Esophagus squamous epithelium (tissue), 5 donors: ENCODE data around the gene PDS5B. TPM values are rescaled to one million over a fixed set of nuclear protein-coding genes. Genes with fewer than 3 reads are reported as not detected.

ENCODE experiments used
- DNase-seq: peaks from one replicate; lab custom pipeline; 2025; lab: John Stamatoyannopoulos, UW
- H3K27ac ChIP-seq, 4 donors: fragments of 200-600 bp; sonication (generic); one replicate each; pipeline ENCODE4 v1.5.1; 2016 to 2019; ENCODE audit warnings: mild to moderate bottlenecking in 1 of 4
- H3K27me3 ChIP-seq, 4 donors: fragments of 200-600 bp; sonication (generic); 1 replicate in 3 of 4; 2 replicates in 1 of 4; pipeline versions ENCODE4 v1.5.1 to v1.6.0; 2017 to 2021; ENCODE audit warnings: antibody characterized with exemption in 1 of 4
- H3K36me3 ChIP-seq, 3 donors: fragments of 200-600 bp; sonication (generic); one replicate each; pipeline ENCODE4 v1.5.1; 2016 to 2019
- H3K4me1 ChIP-seq, 3 donors: fragments of 200-600 bp; sonication (generic); one replicate each; pipeline ENCODE4 v1.5.1; 2017 to 2019
- H3K4me3 ChIP-seq, 4 donors: fragments of 200-600 bp; sonication (generic); 1 replicate in 3 of 4; 2 replicates in 1 of 4; pipeline ENCODE4 v1.5.1; 2016 to 2019; ENCODE audit warnings: mild to moderate bottlenecking in 2 of 4, moderate library complexity in 1 of 4
- H3K9me3 ChIP-seq, 3 donors: fragments of 200-600 bp; sonication (generic); one replicate each; pipeline ENCODE4 v1.5.1; 2016 to 2019
- CTCF ChIP-seq, 6 experiments: fragments of 450-650 bp in 4 of 6; fragments of 200-600 bp in 2 of 6; sonication (generic) in 2 of 6; IDR thresholded peaks; one replicate each; pipeline ENCODE4 v1.5.1; 2016 to 2019; ENCODE audit warnings: antibody characterized with exemption in 6 of 6, mild to moderate bottlenecking in 4 of 6, moderate library complexity in 4 of 6
- POLR2A ChIP-seq, 4 donors: fragments of 450-650 bp; IDR thresholded peaks; one replicate each; pipeline ENCODE4 v1.6.1; 2017; ENCODE audit warnings: antibody characterized with exemption in 4 of 4, mild to moderate bottlenecking in 4 of 4, moderate library complexity in 3 of 4
- WGBS, 2 donors: methylation state at CpG; one replicate each; pipeline ENCODE4 v1.1.5; 2018; 5-methylcytosine and 5-hydroxymethylcytosine counted together
- intact Hi-C: fragments of 100-400 bp; cut with DNase I; formaldehyde crosslinking; loops from one replicate; pipeline ENCODE4 v1.15.0; 2022
- total RNA-seq, 4 donors: library from RNA; depleted of rRNA; stranded (reverse); fragments of >200 nt; gene quantifications; one replicate each; pipeline ENCODE4 v1.1.0, GENCODE V29; 2016
- donor health status: DM: yes; HTN: yes; CAD: no.

The PDS5B gene
- total RNA-seq, 4 donors from 2014 or later, result 8.9 to 23.5 (median 15.1) TPM

GRCh38 chr13:32682130-32682529 lies 95.9 kb downstream of the PDS5B start:
- TF ChIP-seq CTCF (IDR thresholded peaks at IDR 0.05) (no peak), POLR2A (IDR thresholded peaks at IDR 0.05) (no peak)
- Histone ChIP-seq H3K4me1 (no peaks in the 10 kb centered on the region), H3K27me3 (no peaks in the 10 kb centered on the region), H3K27ac (no peak overlapping the region), H3K4me3 (no peak overlapping the region), H3K36me3 (peaks cover 0 to 81% (median 0%) of the 10 kb centered on the region in 3 donors), H3K9me3 (no peaks in the 10 kb centered on the region)
- intact Hi-C loops, result no loop called here
- WGBS, 2 donors, result 91 to 95% methylated on average over 1 of the region's 1 CpG
- DNase-seq, result no peak

GRCh38 chr13:32682740-32683139 lies 96.5 kb downstream of the PDS5B start:
- Histone ChIP-seq H3K36me3 (peaks cover 0 to 80% (median 0%) of the 10 kb centered on the region in 3 donors), H3K27me3 (no peaks in the 10 kb centered on the region), H3K4me1 (no peaks in the 10 kb centered on the region), H3K4me3 (no peak overlapping the region), H3K9me3 (no peaks in the 10 kb centered on the region), H3K27ac (no peak overlapping the region)
- intact Hi-C loops, result no loop called here
- TF ChIP-seq CTCF (IDR thresholded peaks at IDR 0.05) (no peak), POLR2A (IDR thresholded peaks at IDR 0.05) (no peak)
- DNase-seq, result no peak
- WGBS, 2 donors, result 88 to 96% methylated on average over 6 of the region's 6 CpGs

- TF ChIP-seq POLR2A (IDR thresholded peaks at IDR 0.05), result no peak
- no peak for TF ChIP-seq CTCF (IDR thresholded peaks at IDR 0.05)
- no peak for DNase-seq
- Histone ChIP-seq H3K4me3 (no peak overlapping the region), H3K4me1 (no peaks in the 10 kb centered on the region), H3K27ac (no peak overlapping the region), H3K36me3 (peaks cover 0 to 37% (median 0%) of the 10 kb centered on the region in 3 donors), H3K27me3 (no peaks in the 10 kb centered on the region), H3K9me3 (no peaks in the 10 kb centered on the region)
- intact Hi-C loops, result no loop called here
- 94% methylated on average over 2 of the region's 2 CpGs for WGBS, 2 donors
These were observed 101.0 kb downstream of the PDS5B start for GRCh38 chr13:32687275-32687674.

GRCh38 chr13:32695602-32696250 lies 109.5 kb downstream of the PDS5B start:
- 66 to 84% methylated on average over 2 of the region's 2 CpGs for WGBS, 2 donors
- Histone ChIP-seq H3K36me3 (peaks cover 0 to 35% (median 0%) of the 10 kb centered on the region in 3 donors), H3K27ac (no peak overlapping the region), H3K9me3 (no peaks in the 10 kb centered on the region), H3K4me3 (no peak overlapping the region), H3K27me3 (no peaks in the 10 kb centered on the region), H3K4me1 (no peaks in the 10 kb centered on the region)
- no peak for TF ChIP-seq POLR2A (IDR thresholded peaks at IDR 0.05)
- no peak for TF ChIP-seq CTCF (IDR thresholded peaks at IDR 0.05)
- intact Hi-C loops, result no loop called here
- DNase-seq, result no peak

GRCh38 chr13:32707471-32707870 lies 121.2 kb downstream of the PDS5B start:
- Histone ChIP-seq H3K4me1 (no peaks in the 10 kb centered on the region), H3K9me3 (peaks cover 0 to 2% (median 0%) of the 10 kb centered on the region in 3 donors), H3K27ac (no peak overlapping the region), H3K27me3 (no peaks in the 10 kb centered on the region), H3K36me3 (peaks cover 3 to 61% (median 9%) of the 10 kb centered on the region in 3 donors), H3K4me3 (no peak overlapping the region)
- 73 to 82% methylated on average over 4 of the region's 4 CpGs for WGBS, 2 donors
- intact Hi-C loops, result no loop called here
- TF ChIP-seq POLR2A (IDR thresholded peaks at IDR 0.05) (no peak), CTCF (IDR thresholded peaks at IDR 0.05) (no peak)
- no peak for DNase-seq
